H1 (cell line): Measurements from ENCODE around the gene ATP11C. TPM values are rescaled to one million over a fixed set of nuclear protein-coding genes. Genes with fewer than 3 reads are reported as not detected.

ENCODE experiments used
- SAP30 ChIP-seq: fragments of 300-600 bp; sonication (generic); IDR thresholded peaks from 2 replicates; pipeline ENCODE4 v1.7.1; 2012; ENCODE audit warnings: low read length, moderate library complexity, mild to moderate bottlenecking, inconsistent platforms; ENCODE audit not compliant: insufficient read depth, insufficient replicate concordance
- polyA plus RNA-seq, 7 experiments: library from polyadenylated mRNA; depleted of rRNA in 3 of 7; stranded (reverse) in 5 of 7; unstranded in 2 of 7; fragments of >200 nt in 5 of 7; fragments of 200-250 nt in 2 of 7; gene quantifications; 1 replicate in 5 of 7; 2 replicates in 1 of 7; 4 replicates in 1 of 7; pipeline versions ENCODE4 v1.2.1 to v1.2.3, GENCODE V29; 2011 to 2013; ENCODE audit warnings: missing spikeins in 2 of 7, mixed read lengths in 2 of 7
- total RNA-seq: library from RNA; stranded (reverse); fragmentation: NEBNext Ultra II Directional; extraction: Animal tissue kit (Norgen Biotek cat#: 25700); gene quantifications from 2 replicates; pipeline ENCODE4 v1.2.1, GENCODE V29; 2021

Gene ATP11C
- total and polyA plus RNA-seq, 2 of the 8 experiments (the other 6 are each of a cell fraction or from before 2014, with no cell fraction given), result 14.7 to 52.1 TPM

DNA sequence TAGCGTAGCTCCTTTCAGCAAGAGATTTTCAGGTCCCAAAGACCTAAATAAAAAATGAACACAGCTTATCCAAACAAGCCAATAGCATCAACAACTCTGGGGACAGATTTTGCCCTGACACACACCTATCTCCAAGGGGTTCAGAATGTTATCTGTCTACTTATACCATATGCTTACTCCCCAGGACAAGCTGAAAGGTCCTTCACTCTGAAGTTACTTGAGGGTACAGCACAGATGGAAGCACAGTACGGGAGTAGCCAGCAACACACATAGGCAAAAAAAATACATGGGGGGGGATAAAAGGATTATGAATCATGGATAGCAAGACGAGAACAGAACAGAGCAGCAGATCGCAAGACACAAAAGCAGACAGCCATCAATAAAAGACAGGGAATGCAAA lies 134.2 kb downstream of the ATP11C start (continued):
- TF ChIP-seq SAP30, result no peak
